VCaP (cell line): ENCODE data around the gene TYRO3.

Experiments
- H3K27ac ChIP-seq: fragments of 450-650 bp; 2 replicates; pipeline ENCODE4 v1.5.1; 2017
- CTCF ChIP-seq: fragments of 450-650 bp; conservative IDR thresholded peaks from 2 replicates; pipeline ENCODE4 v1.5.1; 2017; ENCODE audit warnings: mild to moderate bottlenecking, moderate library complexity

TYRO3 gene

GRCh38 chr15:41562244-41562643, 3.2 kb downstream of the TYRO3 start:
- H3K27ac ChIP-seq = no peak overlapping the region
- TF ChIP-seq CTCF = no peak

- no peak overlapping the region for H3K27ac ChIP-seq
- no peak for TF ChIP-seq CTCF
Measured at GRCh38 chr15:41562784-41563198, 3.8 kb downstream of the TYRO3 start.

- no peak overlapping the region for H3K27ac ChIP-seq
- no peak for TF ChIP-seq CTCF
Measured at GRCh38 chr15:41564286-41564959, 5.4 kb downstream of the TYRO3 start.

GRCh38 chr15:41564960-41565502, 6.0 kb downstream of the TYRO3 start:
- TF ChIP-seq CTCF = no peak
- H3K27ac ChIP-seq = no peak overlapping the region

GRCh38 chr15:41565702-41566101, 6.7 kb downstream of the TYRO3 start:
- no peak overlapping the region for H3K27ac ChIP-seq
- TF ChIP-seq CTCF = no peak

GRCh38 chr15:41566121-41566885, 7.3 kb downstream of the TYRO3 start:
- H3K27ac ChIP-seq = no peak overlapping the region
- no peak for TF ChIP-seq CTCF

GRCh38 chr15:41567261-41567660, 8.2 kb downstream of the TYRO3 start:
- no peak for TF ChIP-seq CTCF
- no peak overlapping the region for H3K27ac ChIP-seq
